Measurements from ENCODE around the gene CCDC78.
"Not testable (repeated sequence)": the region's sequence is repeated elsewhere in the genome, so short reads cannot be mapped to it uniquely, and the experiment has no call there.

The CCDC78 gene

GRCh38 chr16:760545-761343 is 34.5 kb upstream of the CCDC78 start, which contains the start of gene MSLN:
Gene MSLN, plus strand, starts transcription at chr16:760734. Its CDS starts 1,947 bp downstream, at chr16:762681.
- no peak within 1 kb of the TSS for H3K4me3 ChIP-seq (ENCODE audit: insufficient read depth, low read depth, low read length, poor library complexity, severe bottlenecking)
- no peaks in the 10 kb centered on the region for H3K4me1 ChIP-seq (ENCODE audit: control insufficient read depth, insufficient read depth, low read length, poor library complexity, severe bottlenecking)

DNA sequence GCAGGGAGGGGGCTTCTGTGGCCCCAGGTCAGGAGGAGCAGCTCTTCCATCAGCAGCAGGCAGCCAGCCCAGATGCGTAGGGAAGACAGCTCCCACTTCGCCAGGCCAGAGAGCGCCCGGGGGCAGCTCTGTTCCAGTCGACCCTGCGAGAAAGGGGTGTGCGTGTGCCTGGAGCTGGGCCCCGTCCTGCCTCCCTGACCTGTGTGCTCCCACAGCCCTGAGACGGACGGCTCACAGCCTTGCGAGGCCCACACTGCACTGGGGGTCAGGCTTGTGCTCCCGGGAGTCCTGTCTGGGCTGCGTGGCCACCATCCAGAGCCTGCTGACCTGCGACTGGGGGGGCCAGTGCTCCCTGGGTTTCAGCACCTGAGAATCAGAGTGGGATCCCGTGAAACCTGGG is 33.8 kb upstream of the CCDC78 start:
- H3K4me3 ChIP-seq (ENCODE audit: insufficient read depth, low read depth, low read length, poor library complexity, severe bottlenecking): no peak overlapping the region
- no peaks in the 10 kb centered on the region for H3K4me1 ChIP-seq (ENCODE audit: control insufficient read depth, insufficient read depth, low read length, poor library complexity, severe bottlenecking)
- no peak for DNase-seq
- no peaks in the 10 kb centered on the region for H3K9me3 ChIP-seq (ENCODE audit: control insufficient read depth, low read length)
- H3K27me3 ChIP-seq (replicated peaks; ENCODE audit: control insufficient read depth, insufficient read depth, low read length, poor library complexity, severe bottlenecking): no peaks in the 10 kb centered on the region
- H3K36me3 ChIP-seq (ENCODE audit: control insufficient read depth, insufficient read depth, low read length): no peaks in the 10 kb centered on the region
- no peak overlapping the region for H3K27ac ChIP-seq (ENCODE audit: insufficient read depth, low read length, poor library complexity, severe bottlenecking)

More at GRCh38 chr16:760545-761343, 34.5 kb upstream of the CCDC78 start, which contains the start of gene MSLN:
- no peak within 1 kb of the TSS for H3K27ac ChIP-seq (ENCODE audit: insufficient read depth, low read length, poor library complexity, severe bottlenecking)
- no peaks in the 10 kb centered on the region for H3K36me3 ChIP-seq (ENCODE audit: control insufficient read depth, insufficient read depth, low read length)
- no peak for DNase-seq
- H3K27me3 ChIP-seq (replicated peaks; ENCODE audit: control insufficient read depth, insufficient read depth, low read length, poor library complexity, severe bottlenecking): no peaks in the 10 kb centered on the region
- H3K9me3 ChIP-seq (ENCODE audit: control insufficient read depth, low read length): no peaks in the 10 kb centered on the region

DNA sequence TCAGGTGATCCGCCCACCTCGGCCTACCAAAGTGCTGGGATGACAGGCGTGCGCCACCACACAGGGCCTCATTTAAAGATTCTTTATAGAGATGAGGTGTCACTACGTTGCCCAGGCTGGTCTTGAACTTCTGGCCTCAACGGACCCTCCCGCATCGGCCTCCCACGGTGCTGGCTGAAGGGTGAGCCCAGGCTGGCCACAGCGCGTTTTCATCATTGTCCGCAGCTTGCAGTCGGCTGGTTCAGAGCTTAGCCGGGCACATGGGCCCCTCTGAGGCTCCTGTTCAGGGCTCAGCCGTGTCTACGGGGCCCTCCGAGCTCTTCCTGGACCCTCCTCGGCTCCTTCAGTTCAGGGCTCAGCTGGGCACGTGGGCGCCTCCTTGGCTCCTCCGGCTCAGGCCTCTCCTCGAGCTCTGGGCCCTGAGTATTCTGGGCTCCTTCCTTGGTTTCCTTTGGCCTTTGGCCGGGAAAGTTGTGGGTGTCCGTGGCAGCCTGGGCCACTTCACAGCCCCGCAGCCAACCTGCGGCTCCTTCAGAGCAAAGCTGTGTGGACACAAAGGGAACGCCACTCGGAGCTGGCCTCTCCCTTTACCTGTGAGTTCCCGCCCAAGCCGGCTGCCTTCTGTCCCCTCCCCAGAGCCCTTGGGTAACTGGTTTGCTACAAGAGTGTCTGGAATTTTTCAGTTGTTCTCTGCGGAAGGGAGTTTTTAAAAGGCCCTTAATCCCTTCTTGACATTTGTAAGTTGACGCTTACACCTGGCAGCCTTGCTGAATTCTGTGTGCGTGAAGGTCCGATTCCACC is 33.1 kb upstream of the CCDC78 start:
- Histone ChIP-seq H3K4me3 (ENCODE audit: insufficient read depth, low read depth, low read length, poor library complexity, severe bottlenecking) (no peak overlapping the region), H3K4me1 (ENCODE audit: control insufficient read depth, insufficient read depth, low read length, poor library complexity, severe bottlenecking) (no peaks in the 10 kb centered on the region), H3K36me3 (ENCODE audit: control insufficient read depth, insufficient read depth, low read length) (no peaks in the 10 kb centered on the region), H3K9me3 (ENCODE audit: control insufficient read depth, low read length) (no peaks in the 10 kb centered on the region), H3K27me3 (replicated peaks; ENCODE audit: control insufficient read depth, insufficient read depth, low read length, poor library complexity, severe bottlenecking) (no peaks in the 10 kb centered on the region), H3K27ac (ENCODE audit: insufficient read depth, low read length, poor library complexity, severe bottlenecking) (no peak overlapping the region)
- no peak for DNase-seq

DNA sequence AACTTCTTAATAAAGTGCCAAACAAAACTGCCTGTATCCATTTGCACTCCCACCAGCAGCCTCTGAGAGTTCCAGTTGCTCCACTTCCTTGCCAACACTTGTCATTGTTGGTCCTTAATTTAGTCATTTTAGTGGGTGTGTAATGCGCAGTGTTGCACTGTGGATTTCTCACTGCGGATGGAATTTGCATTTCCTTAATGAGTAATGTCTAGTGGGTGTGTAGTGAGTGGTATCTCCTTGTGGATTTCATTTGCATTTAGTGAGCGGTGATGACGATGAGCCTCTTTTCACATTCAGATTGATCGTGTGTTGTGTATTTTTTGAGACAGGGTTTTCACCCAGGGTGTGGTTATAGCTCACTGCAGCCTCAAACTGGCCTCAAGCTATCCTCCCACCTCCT is 30.2 kb upstream of the CCDC78 start:
- H3K36me3 ChIP-seq (ENCODE audit: control insufficient read depth, insufficient read depth, low read length): no peaks in the 10 kb centered on the region
- no peaks in the 10 kb centered on the region for H3K27me3 ChIP-seq (replicated peaks; ENCODE audit: control insufficient read depth, insufficient read depth, low read length, poor library complexity, severe bottlenecking)
- no peak for DNase-seq
- no peaks in the 10 kb centered on the region for H3K4me1 ChIP-seq (ENCODE audit: control insufficient read depth, insufficient read depth, low read length, poor library complexity, severe bottlenecking)
- H3K9me3 ChIP-seq (ENCODE audit: control insufficient read depth, low read length): no peaks in the 10 kb centered on the region
- no peak overlapping the region for H3K4me3 ChIP-seq (ENCODE audit: insufficient read depth, low read depth, low read length, poor library complexity, severe bottlenecking)
- H3K27ac ChIP-seq (ENCODE audit: insufficient read depth, low read length, poor library complexity, severe bottlenecking): no peak overlapping the region

DNA sequence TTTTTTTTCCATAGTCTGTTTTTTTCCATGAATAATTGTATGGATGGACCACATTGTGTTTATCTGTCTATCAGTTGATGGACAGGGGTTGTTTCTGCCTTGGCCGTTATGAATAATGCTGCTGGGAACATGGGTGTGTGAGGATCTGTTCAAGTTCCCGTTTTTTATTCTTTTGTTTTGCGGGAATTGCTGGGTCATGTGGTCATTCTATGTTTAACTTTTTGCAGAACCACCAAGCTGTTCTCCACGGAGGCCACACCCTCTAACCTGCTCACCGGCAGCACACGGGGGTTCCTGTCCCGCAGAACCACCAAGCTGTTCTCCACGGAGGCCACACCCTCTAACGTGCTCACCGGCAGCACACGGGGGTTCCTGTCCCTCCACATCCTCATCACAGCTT is 28.4 kb upstream of the CCDC78 start:
- no peaks in the 10 kb centered on the region for H3K36me3 ChIP-seq (ENCODE audit: control insufficient read depth, insufficient read depth, low read length)

DNA sequence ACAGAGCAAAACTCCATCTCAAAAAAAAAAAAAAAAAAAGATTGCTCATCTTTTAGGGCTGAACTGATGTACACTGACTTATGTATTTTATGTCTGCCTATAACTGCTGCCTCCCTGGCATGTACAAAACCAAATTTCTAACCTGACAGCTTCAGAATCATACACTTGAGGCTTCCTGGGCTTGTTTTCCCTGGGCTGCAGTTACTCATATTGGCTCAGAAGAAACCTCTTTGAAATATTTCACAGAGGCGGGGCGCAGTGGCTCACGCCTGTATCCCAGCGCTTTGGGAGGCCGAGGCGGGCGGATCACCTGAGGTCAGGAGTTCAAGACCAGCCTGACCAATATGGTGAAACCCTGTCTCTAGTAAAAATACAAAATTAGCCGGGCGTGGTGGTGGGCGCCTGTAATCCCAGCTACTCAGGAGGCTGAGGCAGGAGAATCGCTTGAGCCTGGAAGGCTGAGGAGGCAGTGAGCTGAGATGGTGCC is 27.9 kb upstream of the CCDC78 start:
- not testable (repeated sequence) for DNase-seq; H3K4me3 ChIP-seq (ENCODE audit: insufficient read depth, low read depth, low read length, poor library complexity, severe bottlenecking); H3K9me3 ChIP-seq (ENCODE audit: control insufficient read depth, low read length); H3K36me3 ChIP-seq (ENCODE audit: control insufficient read depth, insufficient read depth, low read length); H3K4me1 ChIP-seq (ENCODE audit: control insufficient read depth, insufficient read depth, low read length, poor library complexity, severe bottlenecking); H3K27ac ChIP-seq (ENCODE audit: insufficient read depth, low read length, poor library complexity, severe bottlenecking); H3K27me3 ChIP-seq (replicated peaks; ENCODE audit: control insufficient read depth, insufficient read depth, low read length, poor library complexity, severe bottlenecking)

More for the DNA sequence above, 28.4 kb upstream of the CCDC78 start:
- Histone ChIP-seq H3K27ac (ENCODE audit: insufficient read depth, low read length, poor library complexity, severe bottlenecking) (no peak overlapping the region), H3K4me3 (ENCODE audit: insufficient read depth, low read depth, low read length, poor library complexity, severe bottlenecking) (no peak overlapping the region), H3K9me3 (ENCODE audit: control insufficient read depth, low read length) (no peaks in the 10 kb centered on the region), H3K27me3 (replicated peaks; ENCODE audit: control insufficient read depth, insufficient read depth, low read length, poor library complexity, severe bottlenecking) (no peaks in the 10 kb centered on the region), H3K4me1 (ENCODE audit: control insufficient read depth, insufficient read depth, low read length, poor library complexity, severe bottlenecking) (no peaks in the 10 kb centered on the region)
- no peak for DNase-seq

DNA sequence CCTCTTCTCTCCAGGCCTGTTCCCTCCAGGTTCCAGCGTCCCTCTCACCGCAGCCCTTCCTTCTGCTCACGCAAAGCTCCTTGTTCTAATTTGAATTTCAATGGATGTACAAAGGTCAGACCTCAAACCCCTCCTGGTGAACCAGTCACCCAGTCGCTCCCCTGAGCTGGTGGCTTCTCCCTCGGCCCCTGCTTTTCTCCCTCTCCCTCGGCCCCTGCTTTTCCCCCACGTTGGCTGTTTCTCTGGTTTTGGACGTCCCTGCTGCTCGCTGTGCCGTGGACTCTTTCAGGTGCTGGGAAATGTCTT is 25.7 kb upstream of the CCDC78 start:
- H3K9me3 ChIP-seq (ENCODE audit: control insufficient read depth, low read length): no peaks in the 10 kb centered on the region
- no peaks in the 10 kb centered on the region for H3K27me3 ChIP-seq (replicated peaks; ENCODE audit: control insufficient read depth, insufficient read depth, low read length, poor library complexity, severe bottlenecking)
- no peaks in the 10 kb centered on the region for H3K4me1 ChIP-seq (ENCODE audit: control insufficient read depth, insufficient read depth, low read length, poor library complexity, severe bottlenecking)
- DNase-seq: no peak
- H3K27ac ChIP-seq (ENCODE audit: insufficient read depth, low read length, poor library complexity, severe bottlenecking): no peak overlapping the region
- H3K36me3 ChIP-seq (ENCODE audit: control insufficient read depth, insufficient read depth, low read length): no peaks in the 10 kb centered on the region
- H3K4me3 ChIP-seq (ENCODE audit: insufficient read depth, low read depth, low read length, poor library complexity, severe bottlenecking): no peak overlapping the region

DNA sequence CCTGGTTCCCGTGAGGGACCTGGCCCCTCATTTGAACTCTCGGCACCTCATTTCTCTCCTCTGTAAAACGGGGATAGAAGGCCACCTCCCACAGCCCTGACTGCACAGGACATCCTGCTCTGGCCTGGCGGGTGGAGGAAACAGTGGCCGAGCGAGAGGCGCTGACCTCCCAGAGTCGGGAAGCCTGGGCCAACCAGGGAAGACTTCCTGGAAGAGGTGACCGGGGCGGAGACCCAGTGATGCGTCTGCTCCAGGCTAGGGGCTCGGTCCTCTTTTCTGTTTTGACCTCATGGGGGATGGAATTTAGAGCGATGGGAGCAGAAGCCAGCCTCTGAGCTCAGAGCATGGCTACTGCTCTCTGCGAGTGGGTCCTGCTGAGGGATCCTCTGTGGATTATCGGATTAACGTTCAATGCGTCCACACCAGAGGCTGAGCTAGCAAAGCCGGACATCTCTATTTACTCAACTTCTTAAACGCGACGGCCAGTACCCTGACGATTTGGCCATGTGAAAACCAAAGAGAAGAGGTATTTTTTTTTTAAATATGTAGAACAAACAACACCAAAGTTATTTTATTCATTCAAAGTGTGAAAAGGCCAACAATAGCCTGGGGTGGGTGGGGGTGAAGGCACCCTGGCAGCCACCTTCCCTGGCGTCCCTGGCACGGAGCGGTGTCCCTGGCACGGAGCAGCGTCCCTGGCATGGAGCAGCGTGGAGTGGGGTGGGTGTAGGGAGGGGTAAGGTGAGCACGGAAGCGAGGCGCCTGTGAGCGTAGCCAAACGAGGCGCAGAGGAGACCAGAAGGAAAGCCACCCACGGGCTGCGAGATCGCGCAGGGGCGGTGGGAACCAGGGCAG is 25.1 kb upstream of the CCDC78 start:
- Histone ChIP-seq H3K27me3 (replicated peaks; ENCODE audit: control insufficient read depth, insufficient read depth, low read length, poor library complexity, severe bottlenecking) (no peaks in the 10 kb centered on the region), H3K36me3 (ENCODE audit: control insufficient read depth, insufficient read depth, low read length) (no peaks in the 10 kb centered on the region), H3K4me1 (ENCODE audit: control insufficient read depth, insufficient read depth, low read length, poor library complexity, severe bottlenecking) (no peaks in the 10 kb centered on the region), H3K27ac (ENCODE audit: insufficient read depth, low read length, poor library complexity, severe bottlenecking) (no peak overlapping the region), H3K4me3 (ENCODE audit: insufficient read depth, low read depth, low read length, poor library complexity, severe bottlenecking) (no peak overlapping the region), H3K9me3 (ENCODE audit: control insufficient read depth, low read length) (no peaks in the 10 kb centered on the region)
- no peak for DNase-seq

- no peak for DNase-seq
- Histone ChIP-seq H3K27ac (ENCODE audit: insufficient read depth, low read length, poor library complexity, severe bottlenecking) (no peak overlapping the region), H3K27me3 (replicated peaks; ENCODE audit: control insufficient read depth, insufficient read depth, low read length, poor library complexity, severe bottlenecking) (no peaks in the 10 kb centered on the region)
Measured at GRCh38 chr16:750485-750884, 24.2 kb upstream of the CCDC78 start.

More at GRCh38 chr16:750485-750884, 24.2 kb upstream of the CCDC78 start:
- Histone ChIP-seq H3K36me3 (ENCODE audit: control insufficient read depth, insufficient read depth, low read length) (no peaks in the 10 kb centered on the region), H3K9me3 (ENCODE audit: control insufficient read depth, low read length) (no peaks in the 10 kb centered on the region), H3K4me1 (ENCODE audit: control insufficient read depth, insufficient read depth, low read length, poor library complexity, severe bottlenecking) (no peaks in the 10 kb centered on the region), H3K4me3 (ENCODE audit: insufficient read depth, low read depth, low read length, poor library complexity, severe bottlenecking) (no peak overlapping the region)

All from effector memory CD4-positive, alpha-beta T cell (primary cell).